ENCODE measurements around the gene LILRA2. TPM values are rescaled to one million over a fixed set of nuclear protein-coding genes. Genes with fewer than 3 reads are reported as not detected.
A peak's percentile ranks its signal among the peaks of the same experiment; 100 is the strongest.
"Not testable (repeated sequence)": the region's sequence is repeated elsewhere in the genome, so short reads cannot be mapped to it uniquely, and the experiment has no call there.

The LILRA2 gene
- total RNA-seq, 1 donor from 2014 or later = 2.0 TPM

DNA sequence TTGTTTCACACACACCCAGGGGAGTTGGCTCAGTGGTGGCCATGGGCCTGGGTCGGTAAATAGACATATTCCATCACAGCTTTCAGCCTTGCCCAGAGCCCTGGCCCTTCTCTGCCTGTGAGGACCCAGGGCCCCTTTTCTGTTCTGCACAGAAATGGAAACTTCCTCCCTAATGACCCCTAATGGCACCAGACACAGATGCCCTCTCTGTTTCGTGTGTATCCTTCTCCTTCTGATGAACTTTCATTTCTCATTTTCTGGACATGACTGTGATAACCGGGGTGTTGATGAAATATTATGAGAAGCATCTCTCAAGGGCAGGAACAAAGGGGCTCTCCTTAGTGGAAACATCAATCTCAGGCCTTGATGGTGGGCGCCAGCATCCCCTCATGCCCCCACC is 32.6 kb downstream of the LILRA2 start:
- ATAC-seq = peak; percentile 30
- intact Hi-C loops (cut with micrococcal nuclease) = no loop called here

DNA sequence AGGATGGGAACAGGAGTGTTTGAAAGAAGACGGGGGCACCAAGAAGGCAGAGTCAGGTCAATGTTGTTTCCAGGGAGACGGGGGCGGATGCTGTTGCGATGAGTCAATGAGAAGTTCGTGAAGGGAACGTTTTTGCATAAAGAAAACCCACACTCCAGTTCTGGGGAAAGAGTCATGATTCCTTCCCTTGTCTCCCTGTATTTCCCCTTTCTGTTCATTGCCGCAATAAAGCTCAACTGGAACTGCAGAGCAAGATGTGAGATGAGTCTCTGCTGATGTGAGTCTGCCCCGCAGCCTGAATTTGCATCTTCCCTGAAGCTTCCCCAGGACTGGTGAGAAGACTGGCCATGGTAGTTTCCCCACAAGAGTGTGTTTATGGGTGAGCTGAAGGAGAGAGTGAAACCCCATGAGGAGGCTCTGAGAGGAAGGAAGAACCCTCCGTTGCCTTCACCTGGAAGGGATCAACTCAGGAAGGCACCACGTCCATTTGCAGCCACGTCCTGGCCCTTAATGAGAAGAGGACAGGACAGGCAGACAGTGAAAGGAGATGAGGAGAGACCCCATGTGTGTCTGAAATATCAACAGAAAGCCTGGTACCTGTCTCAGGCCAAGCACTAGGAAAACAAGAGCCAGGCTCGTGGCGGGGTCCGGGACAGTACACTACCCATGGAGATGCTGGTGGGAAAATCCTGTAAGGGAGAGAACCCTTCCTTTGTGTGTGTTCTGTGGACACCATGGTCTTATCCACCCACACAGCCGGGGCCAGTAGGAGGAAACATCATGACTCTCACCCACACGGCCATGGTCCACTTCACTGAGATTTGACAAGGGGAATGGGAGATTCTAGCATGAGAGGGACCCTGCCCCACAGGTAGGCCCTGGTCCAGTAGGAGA is 33.5 kb downstream of the LILRA2 start:
- ATAC-seq = peak; percentile 48
- intact Hi-C loops (cut with micrococcal nuclease) = no loop called here
- no peak for DNase-seq

More for the DNA sequence above, 32.6 kb downstream of the LILRA2 start:
- no peak for DNase-seq

DNA sequence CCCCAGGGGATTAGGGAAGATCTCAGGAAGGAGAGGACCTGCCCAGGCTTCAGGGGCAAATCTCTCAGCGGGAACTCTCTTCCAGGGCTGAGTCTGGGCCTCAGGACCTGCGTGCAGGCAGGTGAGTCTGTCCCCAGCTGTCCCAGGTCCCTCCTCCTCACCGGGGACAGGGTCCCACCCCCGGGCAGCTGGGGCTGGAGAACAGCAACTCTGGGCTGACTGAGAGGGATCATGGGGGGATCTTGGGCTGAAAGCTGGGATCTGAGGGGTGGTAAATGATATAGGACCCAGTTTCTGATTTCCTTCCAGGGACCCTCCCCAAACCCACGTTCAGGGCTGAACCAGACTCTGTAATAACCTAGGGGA is 34.2 kb downstream of the LILRA2 start:
- DNase-seq (no peak), ATAC-seq (no peak)
- intact Hi-C loops (cut with micrococcal nuclease) = no loop called here

DNA sequence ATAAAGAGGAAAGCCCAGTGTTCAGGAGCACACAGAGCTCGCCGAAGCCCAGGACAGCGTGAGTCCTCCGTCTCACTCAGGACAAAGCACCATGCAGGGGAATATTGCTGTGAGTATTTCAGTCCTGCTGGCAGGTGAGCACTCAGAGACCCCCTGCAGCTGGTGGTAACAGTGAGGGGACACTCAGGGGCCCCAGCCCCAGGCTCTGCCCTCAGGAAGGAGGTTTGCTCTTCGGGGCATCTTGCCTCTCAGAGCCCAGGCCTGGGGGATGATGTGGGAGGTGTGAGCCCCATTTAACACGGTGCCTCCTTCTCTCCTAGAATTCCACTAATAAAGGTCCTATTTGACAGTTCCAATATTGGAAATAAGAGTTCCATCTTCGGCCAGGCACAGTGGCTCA is 34.6 kb downstream of the LILRA2 start:
- ATAC-seq (no peak), DNase-seq (no peak)
- intact Hi-C loops (cut with micrococcal nuclease) = no loop called here

DNA sequence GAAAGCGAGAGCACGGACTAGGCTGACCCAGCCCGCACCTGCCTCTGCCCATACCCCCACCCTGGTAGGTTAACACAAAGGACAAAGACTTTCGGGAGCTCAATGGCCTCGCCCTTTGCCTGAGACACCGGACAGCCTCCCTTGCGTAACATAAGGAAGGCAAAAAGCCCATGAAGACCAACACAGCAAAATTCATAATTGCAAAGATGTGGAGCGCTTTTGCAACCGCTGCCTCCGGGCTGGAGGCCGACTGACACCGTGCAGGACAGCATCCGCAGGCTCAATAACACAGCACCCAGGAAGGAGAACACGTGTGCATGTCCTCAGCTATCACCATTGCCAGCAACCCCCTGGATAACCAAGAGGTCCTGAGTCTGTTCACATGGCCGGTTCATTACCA is 35.2 kb downstream of the LILRA2 start:
- DNase-seq (no peak), ATAC-seq (no peak)
- intact Hi-C loops (cut with micrococcal nuclease) = no loop called here

DNA sequence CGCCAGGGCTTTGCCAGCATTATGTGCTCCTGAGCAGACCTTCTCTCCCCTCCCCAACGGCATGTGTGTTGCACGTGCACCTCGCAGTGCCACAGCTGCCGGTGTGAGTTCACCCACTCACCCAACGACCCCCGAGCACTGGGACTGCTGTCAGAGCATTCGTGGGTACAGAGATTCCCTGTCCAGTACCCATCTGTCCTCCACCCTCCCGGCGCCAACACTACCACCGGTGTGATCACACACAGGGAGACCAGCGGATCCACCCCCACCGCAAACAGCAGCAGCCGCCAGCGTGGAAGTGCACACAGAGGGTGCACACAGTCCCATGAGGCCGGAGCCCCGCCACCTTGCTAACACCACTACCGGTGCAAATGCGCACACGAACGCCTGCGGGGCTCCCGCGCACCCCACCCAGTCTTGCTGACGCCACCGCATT is 35.8 kb downstream of the LILRA2 start:
- DNase-seq (no peak), ATAC-seq (no peak)
- intact Hi-C loops (cut with micrococcal nuclease) = no loop called here

DNA sequence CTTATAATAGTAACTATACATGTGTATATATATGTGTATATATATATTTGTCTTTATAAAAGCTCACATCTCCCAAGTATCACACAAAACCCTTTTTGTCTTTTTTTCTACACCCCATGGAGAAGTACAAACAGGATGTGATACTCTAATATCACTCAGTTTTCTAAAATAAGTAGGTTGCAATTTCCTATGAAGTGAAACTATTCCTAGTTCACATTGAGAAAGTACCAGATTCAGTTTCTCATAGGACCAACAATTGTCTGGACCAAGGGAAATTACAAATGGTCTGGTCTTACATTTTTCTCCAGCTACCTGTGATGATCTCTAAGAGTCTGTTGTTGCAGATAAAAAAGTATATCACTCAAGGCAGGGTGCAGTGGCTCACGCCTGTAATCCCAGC is 38.8 kb downstream of the LILRA2 start:
- DNase-seq (no peak), ATAC-seq (no peak)
- intact Hi-C loops (cut with micrococcal nuclease) = no loop called here

DNA sequence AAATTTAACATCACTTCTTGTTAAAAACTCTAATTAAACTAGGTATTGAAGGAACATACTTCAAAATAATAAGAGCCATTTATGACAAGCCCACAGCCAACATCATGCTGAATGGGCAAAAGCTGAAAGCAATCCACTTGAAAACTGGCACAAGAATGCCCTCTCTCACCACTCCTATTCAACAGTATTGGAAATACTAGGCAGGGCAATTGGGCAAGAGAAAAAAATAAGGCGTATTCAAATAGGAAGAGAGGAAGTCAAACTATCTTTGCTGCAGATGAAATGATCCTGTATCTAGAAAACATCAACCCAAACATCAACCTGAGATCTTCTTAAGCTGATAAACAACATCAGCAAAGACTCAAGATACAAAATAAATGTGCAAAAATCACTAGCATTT is 41.1 kb downstream of the LILRA2 start:
- DNase-seq (no peak), ATAC-seq (no peak)
- intact Hi-C loops (cut with micrococcal nuclease) = no loop called here

DNA sequence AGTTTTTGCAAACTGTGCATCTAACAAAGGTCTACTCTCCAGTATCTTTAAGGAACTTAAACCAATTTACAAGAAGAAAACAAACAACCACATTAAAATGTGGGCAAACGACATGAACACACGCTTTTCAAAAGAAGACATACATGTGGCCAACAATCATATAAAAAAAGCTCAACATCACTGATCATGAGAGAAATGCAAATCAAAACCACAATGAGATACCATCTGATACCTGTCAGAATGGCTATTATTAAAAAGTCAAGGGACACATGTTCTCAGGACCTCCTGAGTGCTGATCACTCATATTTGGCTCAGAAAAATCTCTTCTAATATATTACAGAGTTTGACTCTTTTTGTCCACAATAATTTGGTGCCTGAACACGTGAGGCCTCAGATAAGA is 42.5 kb downstream of the LILRA2 start:
- DNase-seq = no peak
- intact Hi-C loops (cut with micrococcal nuclease) = no loop called here
- ATAC-seq = no peak

DNA sequence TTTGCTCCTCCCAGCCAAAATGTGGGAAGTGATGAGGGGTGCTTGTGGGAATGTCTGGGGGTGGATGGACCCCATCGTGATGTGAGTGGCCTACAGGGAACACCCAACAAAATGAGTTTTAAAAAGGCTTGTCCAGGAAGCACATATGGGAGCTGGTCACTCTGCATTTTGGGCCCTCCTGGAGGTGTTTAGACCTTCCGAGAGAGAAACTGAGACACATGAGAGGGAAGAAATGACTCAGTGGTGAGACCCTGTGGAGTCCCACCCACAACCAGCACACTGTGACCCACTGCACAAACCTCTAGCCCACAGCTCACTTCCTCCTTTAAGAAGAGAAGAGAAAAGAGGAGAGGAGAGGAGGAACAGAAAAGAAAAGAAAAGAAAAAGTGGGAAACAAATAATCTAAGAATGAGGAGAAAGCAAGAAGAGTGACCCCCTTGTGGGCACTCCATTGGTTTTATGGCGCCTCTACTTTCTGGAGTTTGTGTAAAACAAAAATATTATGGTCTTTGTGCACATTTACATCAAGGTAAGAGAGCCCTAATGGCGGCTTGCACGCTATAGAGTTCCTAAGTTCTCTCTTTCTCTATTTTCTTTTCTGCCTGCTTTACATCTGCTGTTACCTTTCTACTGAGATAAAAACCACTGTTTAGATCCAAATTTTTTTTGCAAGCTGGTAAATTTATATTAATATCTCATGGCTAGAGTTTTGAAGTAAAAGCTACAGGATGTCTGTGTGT is 43.4 kb downstream of the LILRA2 start:
- no peak for DNase-seq
- intact Hi-C loops (cut with micrococcal nuclease) = no loop called here
- no peak for ATAC-seq

DNA sequence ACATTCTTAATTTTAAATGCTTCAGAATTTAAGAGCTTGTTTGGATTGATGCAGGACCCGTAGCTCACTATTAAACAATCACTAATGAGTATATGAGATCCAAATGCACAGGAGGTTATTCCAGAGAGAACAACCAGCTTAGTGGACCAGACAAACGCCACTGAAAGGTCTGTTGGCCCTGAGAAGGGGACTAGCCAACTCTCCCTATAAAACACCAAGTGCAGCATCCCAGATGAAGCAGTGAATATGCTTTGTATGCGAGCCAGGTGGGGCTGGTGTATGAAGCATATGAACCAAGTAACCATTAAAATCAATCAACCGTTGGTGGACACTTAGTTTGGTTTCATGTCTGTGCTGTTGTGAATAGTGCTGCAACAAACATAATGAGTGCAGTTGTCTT is 46.9 kb downstream of the LILRA2 start:
- intact Hi-C loops (cut with micrococcal nuclease) = no loop called here
- DNase-seq (no peak), ATAC-seq (no peak)

DNA sequence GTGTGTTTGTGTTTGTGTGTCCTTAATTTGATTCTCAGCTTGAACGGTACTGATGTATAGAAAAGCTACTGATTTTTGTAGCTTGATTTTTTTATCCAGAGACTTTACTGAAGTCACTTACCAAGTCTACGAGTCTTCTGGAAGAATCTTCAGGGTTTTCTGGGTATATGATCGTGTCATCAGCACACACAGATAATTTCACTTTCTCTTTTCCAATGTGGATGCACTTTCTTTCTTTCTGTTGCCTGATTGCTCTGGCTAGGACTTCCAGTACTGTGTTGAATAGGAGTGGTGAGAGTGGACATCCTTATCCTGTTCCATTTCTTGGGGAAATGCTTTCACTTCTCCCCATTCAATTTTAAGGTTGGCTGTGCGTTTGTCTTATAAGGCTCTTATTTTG is 48.8 kb downstream of the LILRA2 start:
- intact Hi-C loops (cut with micrococcal nuclease) = no loop called here
- ATAC-seq = no peak
- no peak for DNase-seq

DNA sequence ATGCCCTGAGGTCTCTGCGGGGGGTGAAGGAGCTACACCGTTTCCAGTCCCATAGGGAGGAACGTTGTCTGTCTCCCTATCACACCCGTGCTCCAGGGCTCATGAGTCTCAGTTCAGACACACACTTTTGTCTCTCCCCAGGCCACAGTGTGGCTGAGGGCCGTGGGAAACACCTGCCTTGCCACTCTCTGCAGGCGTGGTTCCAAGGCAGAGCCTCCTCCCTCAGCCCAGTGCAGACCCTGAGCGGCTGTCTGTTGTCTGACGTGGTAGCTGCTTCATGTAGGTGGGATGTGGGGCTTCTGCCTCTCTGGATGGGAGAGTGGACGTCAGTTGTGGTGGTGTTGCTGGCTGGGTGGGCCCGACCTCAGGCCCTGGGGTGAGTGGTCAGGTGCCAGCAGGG is 50.6 kb downstream of the LILRA2 start:
- intact Hi-C loops (cut with micrococcal nuclease); DNase-seq; ATAC-seq: not testable (repeated sequence)

DNA sequence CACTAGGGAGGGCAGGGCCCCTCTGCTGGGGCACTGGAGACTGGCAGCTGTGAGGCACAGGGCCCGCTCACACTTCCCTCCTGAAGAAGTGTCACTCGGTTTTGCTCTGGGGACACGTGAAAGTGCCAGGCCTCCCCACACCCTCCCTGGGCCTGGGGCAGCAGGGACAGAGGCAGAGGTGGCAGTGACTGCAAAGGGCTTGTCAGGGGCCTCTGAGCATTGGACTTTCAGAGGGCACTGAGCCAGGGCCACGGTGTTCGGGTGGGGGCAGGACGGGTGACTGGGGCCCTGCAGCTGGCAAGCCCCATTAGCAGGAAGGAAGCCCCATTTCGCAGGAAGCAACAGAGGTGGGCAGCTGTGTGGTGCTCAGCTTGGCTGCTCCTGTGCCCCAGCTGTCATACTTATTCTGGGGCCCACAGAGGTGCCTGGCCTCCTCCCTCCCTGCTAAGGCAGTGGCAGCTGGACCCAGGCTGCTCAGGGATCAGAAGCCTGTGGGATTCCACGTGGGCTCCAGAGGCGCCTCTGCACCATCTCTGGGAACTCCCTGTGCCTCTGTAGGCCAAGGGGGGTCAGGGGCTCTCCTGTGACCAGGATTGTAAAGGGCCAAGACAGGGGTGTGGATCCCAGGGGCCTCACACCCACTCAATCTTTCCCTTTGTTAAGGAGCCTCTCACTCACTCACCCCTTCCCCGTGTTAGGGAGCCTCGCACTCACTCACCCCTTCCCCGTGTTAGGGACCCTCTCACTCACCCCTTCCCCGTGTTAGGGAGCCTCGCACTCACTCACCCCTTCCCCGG is 51.5 kb downstream of the LILRA2 start:
- DNase-seq; ATAC-seq; intact Hi-C loops (cut with micrococcal nuclease): not testable (repeated sequence)

DNA sequence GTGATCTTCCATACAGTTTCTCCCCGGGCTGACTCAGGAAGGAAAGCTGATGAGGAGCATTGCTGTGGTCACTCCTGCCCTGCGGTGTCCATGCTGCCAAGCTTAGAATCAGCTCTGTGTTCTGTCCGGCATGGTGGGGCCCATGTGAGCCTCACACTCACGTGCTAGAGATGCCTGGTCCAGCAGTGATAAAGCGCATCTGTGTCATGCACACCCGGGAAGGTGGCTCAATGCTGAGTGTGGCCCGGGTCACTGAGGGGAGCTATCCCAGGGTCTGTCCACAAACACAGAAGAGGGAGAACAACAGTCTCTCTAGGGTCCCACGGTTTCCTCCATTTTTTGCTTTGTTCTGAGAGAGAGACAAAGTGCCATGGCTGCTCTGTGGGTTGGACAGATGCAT is 53.2 kb downstream of the LILRA2 start:
- DNase-seq (no peak), ATAC-seq (no peak)
- intact Hi-C loops (cut with micrococcal nuclease) = no loop called here

DNA sequence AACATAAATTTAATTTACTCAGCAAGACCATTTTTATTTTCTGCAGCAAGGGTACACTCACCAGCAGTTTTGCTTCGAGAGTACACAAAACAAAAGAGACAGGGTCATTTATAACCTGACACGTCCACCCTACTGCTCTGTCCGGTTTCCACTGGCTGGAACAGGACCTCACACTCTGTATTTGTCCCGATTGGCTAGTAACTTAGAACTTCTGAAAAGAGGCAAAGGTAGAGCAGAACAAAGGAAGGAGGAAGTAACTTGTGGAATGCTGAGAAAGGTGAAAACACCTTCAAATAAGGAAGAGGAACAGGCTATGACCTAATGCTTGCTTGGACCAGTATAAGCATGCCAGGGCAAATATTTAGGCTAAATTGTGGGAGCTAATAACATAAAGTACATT is 54.3 kb downstream of the LILRA2 start:
- DNase-seq; intact Hi-C loops (cut with micrococcal nuclease); ATAC-seq: not testable (repeated sequence)

DNA sequence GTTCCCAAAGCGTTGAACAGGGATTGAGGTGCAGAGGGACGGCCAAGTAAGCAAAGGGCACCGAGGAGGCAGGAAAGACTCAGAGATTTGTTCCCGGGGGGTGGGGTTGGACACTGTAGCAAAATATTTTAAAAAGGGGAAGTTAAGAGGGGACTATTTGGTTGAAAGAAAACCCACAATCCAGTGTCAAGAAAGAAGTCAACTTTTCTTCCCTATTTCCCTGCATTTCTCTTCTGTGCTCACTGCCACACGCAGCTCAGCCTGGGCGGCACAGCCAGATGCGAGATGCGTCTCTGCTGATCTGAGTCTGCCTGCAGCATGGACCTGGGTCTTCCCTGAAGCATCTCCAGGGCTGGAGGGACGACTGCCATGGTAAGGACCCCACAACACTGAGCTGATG is 56.7 kb downstream of the LILRA2 start, which contains the start of gene LILRB1:
TSS of gene LILRB1 (plus strand) at position 223 of the 400 bp plus-strand sequence. CDS start 590 bp downstream, outside the sequence.
- intact Hi-C loops (cut with micrococcal nuclease); DNase-seq: not testable (repeated sequence)
- peak; percentile 41 for ATAC-seq

DNA sequence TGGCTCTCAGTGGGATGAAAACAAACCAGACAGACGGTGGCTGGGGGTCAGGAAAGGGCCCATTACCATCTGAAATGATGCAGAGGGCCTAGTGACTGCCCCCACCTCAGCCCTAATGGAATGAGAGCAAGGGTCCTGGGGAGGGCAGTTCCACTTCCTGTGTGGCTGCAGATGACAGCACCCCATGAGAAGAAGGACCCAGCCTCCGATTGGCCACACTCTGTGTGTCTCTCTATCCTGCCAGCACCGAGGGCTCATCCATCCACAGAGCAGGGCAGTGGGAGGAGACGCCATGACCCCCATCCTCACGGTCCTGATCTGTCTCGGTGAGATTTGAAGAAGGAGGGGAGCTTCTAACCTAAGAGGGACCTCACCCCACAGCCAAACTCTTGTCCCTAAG is 57.2 kb downstream of the LILRA2 start:
- intact Hi-C loops (cut with micrococcal nuclease) = no loop called here

DNA sequence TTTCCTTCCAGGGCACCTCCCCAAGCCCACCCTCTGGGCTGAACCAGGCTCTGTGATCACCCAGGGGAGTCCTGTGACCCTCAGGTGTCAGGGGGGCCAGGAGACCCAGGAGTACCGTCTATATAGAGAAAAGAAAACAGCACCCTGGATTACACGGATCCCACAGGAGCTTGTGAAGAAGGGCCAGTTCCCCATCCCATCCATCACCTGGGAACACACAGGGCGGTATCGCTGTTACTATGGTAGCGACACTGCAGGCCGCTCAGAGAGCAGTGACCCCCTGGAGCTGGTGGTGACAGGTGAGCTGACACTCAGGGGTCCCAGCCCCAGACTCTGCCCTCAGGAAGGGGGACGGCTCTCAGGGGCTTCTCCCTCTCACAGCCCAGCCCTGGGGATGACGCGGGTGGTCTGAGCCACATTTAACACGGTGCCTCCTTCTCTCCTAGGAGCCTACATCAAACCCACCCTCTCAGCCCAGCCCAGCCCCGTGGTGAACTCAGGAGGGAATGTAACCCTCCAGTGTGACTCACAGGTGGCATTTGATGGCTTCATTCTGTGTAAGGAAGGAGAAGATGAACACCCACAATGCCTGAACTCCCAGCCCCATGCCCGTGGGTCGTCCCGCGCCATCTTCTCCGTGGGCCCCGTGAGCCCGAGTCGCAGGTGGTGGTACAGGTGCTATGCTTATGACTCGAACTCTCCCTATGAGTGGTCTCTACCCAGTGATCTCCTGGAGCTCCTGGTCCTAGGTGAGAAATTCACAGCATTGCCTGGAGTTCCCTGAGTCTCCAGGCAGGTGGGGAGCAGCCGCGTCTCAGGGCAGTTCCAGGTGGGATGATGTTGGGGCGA is 58.1 kb downstream of the LILRA2 start:
- intact Hi-C loops (cut with micrococcal nuclease); DNase-seq; ATAC-seq: not testable (repeated sequence)

More for the DNA sequence above, 57.2 kb downstream of the LILRA2 start:
- no peak for DNase-seq
- peak; percentile 17 for ATAC-seq

Measured in left ventricle myocardium superior (tissue), 1 donor.